HG03520 (cell line): ENCODE data around the gene TFPI2.

Experiments used
- ATAC-seq: cut with Tn5 transposase; IDR thresholded peaks from one replicate; pipeline ENCODE4 v1.9.1; 2021; ENCODE audit warnings: mild to moderate bottlenecking, moderate library complexity; ENCODE audit not compliant: unreplicated experiment

Gene TFPI2

DNA sequence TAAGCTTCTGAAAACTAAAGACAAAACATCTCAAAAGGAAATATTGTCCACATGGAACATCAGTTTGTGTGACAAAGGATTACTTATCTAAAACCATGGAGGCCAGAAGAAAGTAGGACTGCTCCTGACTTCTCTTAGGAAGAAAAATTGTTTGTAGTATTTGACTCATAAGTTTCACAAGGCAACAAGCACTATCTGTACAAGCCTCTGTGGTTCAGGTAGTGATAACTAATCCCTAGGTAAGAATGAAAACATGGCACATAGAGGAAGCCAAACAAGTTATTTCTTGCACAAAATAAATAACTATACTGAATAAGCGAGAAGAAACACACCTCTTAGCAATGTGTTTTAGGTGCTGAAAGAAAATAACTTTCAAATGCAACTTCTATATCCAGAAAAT lies 30.3 kb downstream of the TFPI2 start:
- no peak for ATAC-seq

DNA sequence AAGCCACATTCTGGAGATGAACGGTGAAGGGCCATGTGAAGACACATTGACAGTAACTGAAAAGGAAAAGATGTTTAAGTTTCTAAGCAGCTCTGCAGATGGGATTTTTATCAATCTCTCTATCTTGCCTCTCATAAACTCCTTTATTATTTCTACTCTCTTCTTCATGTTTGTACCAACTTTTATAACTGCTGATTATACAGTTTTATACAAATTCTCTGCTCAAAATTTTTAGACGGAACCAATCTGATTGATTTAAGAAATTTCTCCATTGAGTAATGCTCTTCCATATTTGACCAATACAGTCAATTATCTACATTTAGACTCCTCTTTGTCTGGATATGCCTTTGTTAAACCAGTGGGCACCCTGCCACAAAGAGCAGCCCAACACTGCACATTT lies 31.7 kb downstream of the TFPI2 start:
- no peak for ATAC-seq

DNA sequence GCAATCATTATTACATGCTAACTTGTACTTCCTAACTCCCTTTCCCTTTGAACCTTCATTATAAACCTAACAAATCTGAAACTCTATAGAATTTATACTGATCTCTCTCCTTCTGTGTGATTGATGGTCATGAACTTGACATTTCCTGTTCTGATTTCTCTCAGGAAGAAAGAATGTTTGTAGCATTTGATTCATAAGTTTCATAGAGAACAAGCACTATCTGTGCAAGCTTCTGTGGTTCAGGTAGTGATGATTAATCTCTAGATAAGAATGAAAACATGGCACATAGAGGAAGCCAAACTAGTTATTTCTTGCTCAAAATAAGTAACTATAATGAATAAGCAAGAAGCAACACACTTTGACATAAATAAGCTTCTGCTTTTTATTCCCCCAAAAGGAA lies 34.2 kb downstream of the TFPI2 start:
- no peak for ATAC-seq

DNA sequence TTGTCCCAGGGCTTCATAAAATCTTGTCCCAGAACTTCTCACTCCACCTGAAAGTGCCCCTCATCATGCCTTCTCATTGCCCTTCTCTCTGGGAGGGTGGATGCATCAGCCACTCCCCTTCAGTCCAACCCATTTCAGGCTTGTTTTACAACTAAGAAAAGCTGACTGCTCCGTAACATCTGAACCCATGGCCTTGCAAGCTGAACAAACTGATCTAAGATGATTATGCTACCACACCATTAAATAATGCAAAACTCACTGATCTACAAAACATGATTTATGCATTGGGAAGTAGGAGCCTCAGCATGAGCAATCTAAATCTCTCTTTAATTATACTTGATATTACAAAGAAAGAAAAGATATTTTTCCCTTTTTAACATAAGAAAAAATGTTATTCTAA lies 34.8 kb downstream of the TFPI2 start:
- ATAC-seq, result no peak

DNA sequence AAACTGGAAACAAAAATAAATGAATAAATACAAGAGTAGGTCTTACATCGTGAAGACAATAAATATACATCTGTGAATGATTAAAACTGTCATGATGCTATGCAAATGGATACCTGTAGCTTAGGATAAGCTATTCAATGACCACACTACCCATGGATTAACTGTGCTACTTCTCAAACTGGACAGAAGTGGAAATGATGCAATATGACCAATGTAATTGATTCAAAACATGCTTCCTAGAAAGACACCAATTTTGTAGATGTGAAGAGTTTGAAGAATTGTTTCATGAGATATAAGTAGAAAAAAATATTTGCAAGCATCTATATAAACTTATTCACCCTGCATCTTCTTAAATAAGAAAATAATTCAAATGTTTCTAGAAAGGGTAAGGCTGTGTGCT lies 36.1 kb downstream of the TFPI2 start:
- no peak for ATAC-seq

DNA sequence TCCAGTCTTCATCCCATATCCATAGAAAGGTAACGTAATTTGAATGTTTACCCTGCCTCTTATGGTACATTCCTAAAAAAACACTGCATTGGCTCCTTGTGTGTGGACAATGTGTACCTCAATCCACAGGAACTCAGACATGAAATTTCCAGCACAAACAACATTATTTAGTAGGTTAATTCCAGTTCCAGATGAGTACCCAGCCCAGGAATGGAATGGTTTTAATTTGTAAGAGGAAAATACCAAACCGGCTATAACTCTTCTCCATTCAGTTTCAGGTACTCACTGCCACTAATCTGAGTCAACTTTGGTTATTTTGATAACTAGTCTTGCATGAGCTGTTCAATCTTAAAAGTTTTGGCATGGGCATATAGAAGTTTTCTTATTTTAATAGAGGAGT lies 39.0 kb downstream of the TFPI2 start:
- ATAC-seq, result no peak

DNA sequence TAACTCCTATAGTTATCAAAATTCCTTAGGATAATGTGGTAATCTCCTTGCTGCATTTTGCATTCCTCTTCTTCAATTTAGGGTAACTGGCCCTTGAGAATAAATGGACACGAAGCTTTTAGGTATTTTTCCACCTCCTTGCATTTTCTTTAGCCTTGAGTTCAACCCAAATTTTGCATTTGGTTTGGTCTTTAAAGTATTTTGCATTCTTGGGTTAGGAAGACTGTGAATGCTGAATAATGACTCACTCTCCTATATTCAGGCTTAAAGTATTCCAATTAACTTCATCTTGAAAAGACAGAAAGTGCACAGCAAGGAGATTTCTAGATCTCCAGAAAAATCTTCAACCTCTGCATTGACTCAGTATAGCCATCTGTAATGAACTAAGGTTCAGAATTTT lies 47.3 kb downstream of the TFPI2 start:
- no peak for ATAC-seq

DNA sequence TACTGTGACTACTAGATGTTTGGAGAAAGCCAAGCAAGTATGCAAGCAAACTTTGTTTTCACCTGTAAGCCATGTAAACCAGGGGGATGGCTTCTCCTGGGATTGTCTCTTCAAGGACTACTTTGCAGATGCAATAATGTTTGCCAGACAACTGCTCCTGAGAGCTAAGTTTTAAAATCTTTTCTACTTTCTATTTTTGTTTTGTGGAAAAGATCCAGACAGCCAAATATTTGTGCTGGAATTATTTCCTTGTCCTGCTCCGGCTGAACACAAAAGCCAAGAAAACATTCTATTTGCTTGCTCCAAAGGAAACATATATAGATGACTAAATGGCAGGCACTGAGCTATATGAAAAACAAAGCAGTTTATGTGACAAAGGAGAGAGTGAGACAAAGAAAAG lies 51.6 kb downstream of the TFPI2 start:
- ATAC-seq, result no peak

DNA sequence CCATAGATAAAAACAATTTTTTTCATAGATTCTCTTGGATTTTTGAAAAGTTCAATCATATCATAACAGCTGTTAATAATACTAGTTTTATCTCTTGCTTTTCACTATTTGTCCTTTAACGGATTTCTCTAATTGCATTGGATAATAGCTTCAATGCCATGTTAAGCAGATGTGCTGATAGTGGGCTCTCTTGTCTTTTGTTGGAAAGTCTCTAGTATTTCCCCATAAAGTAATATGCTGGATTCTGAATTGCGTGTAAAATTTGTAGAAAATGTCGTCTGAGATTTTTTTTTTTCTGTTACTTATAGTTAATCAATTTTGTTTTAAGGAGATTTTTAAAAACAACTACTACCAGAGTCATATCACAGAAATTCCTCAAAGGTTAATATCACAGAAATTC lies 53.3 kb downstream of the TFPI2 start:
- ATAC-seq, result no peak

DNA sequence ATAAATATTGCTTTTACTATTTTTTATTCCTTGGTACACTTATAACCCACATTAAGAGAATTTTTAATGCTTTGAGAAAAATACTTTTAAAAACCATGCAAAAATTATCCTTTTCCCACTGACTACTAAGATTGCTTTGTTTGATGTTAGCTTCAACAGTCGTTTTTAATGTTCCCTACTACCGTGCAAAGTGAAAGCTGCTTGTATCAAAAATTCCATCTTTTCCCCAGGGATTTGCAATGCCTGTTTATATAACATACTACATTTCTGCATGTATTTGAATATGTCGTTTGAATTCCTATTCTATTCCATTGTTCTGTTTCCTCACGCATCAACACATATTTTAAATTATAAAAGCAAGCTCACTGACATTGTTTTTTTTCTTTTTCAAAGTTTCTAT lies 54.4 kb downstream of the TFPI2 start:
- ATAC-seq, result no peak

DNA sequence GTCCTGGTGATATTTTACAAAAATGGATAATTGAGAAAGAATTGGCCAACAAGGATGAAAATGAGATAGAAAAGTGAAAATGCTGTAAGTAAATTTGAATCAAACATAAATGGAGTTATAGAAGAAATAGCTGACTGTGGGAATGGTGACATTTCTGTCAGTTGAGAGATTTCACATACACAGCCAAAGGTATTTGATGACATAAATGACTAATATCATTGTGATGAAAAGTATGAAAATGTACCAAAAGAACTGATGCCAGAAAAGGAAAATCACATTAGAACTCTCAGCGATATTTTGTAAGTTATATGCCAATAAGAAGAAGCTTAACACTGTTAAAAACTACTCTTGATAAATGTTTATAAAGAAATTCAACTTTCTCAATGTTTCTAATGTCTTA lies 54.9 kb downstream of the TFPI2 start:
- ATAC-seq, result no peak
